SK-N-SH (cell line): ENCODE data around the gene UNKL. TPM values are rescaled to one million over a fixed set of nuclear protein-coding genes. Genes with fewer than 3 reads are reported as not detected.

ENCODE experiments used
- CTCF ChIA-PET: fragments of 300-600, 350-600 bp; formaldehyde crosslinking; extraction: SDS; loops from one replicate; lab custom pipeline; 2021; lab: Yijun Ruan, JAX
- POLR2A ChIA-PET: fragments of 350-600 bp; sonication (Branson Sonifier 250); formaldehyde crosslinking; extraction: SDS; loops from one replicate; lab custom pipeline; 2020; ENCODE audit warnings: antibody characterized with exemption, inconsistent platforms; lab: Yijun Ruan, JAX
- DNase-seq: peaks from one replicate; pipeline ENCODE4 v3.0.0; 2012
- H2AFZ ChIP-seq: fragments of 200-600 bp; sonication (generic); 2 replicates; pipeline ENCODE4 v1.8.1; 2016; ENCODE audit warnings: antibody characterized with exemption, mild to moderate bottlenecking, low read depth
- H3F3A ChIP-seq: fragments of 200-600 bp; sonication (generic); replicated peaks from 2 replicates; pipeline ENCODE3; 2016; ENCODE audit warnings: antibody characterized with exemption, mild to moderate bottlenecking; ENCODE audit not compliant: insufficient read depth
- H3K27ac ChIP-seq, 2 experiments: fragments of 200-500 bp in 1 of 2; fragments of 200-600 bp in 1 of 2; sonication (Bioruptor generic) in 1 of 2; sonication (generic), shearing (Covaris generic) in 1 of 2; 2 replicates each; pipeline versions ENCODE4 v1.5.1 to v1.6.1; 2014 to 2016; ENCODE audit warnings: low read depth in 2 of 2, inconsistent platforms in 1 of 2, low read length in 1 of 2, mild to moderate bottlenecking in 1 of 2, mixed read lengths in 1 of 2
- H3K27me3 ChIP-seq: fragments of 200-600 bp; sonication (generic), shearing (Covaris generic); 2 replicates; pipeline ENCODE4 v1.6.1; 2016; ENCODE audit warnings: mixed run types; ENCODE audit not compliant: insufficient read depth
- H3K36me3 ChIP-seq, 2 experiments: fragments of 200-500 bp in 1 of 2; fragments of 200-600 bp in 1 of 2; sonication (Bioruptor generic) in 1 of 2; sonication (generic) in 1 of 2; replicated peaks in 1 of 2; 2 replicates each; pipeline versions ENCODE3 to v1.5.1; 2014 to 2016; ENCODE audit warnings: low read length in 1 of 2, mild to moderate bottlenecking in 1 of 2; ENCODE audit not compliant: insufficient read depth in 2 of 2, control insufficient read depth in 1 of 2
- H3K4me1 ChIP-seq, 2 experiments: fragments of 200-500 bp in 1 of 2; fragments of 200-600 bp in 1 of 2; sonication (Bioruptor generic) in 1 of 2; sonication (generic), shearing (Covaris generic) in 1 of 2; 2 replicates each; pipeline versions ENCODE4 v1.5.1 to v1.6.1; 2014 to 2016; ENCODE audit warnings: low read depth in 1 of 2, low read length in 1 of 2, mixed run types in 1 of 2; ENCODE audit not compliant: insufficient read depth in 2 of 2, control insufficient read depth in 1 of 2
- H3K4me2 ChIP-seq: fragments of 200-600 bp; sonication (generic), shearing (Covaris generic); 2 replicates; pipeline ENCODE4 v1.6.1; 2017; ENCODE audit warnings: mixed run types
- H3K4me3 ChIP-seq, 2 experiments: fragments of 200-500 bp in 1 of 2; fragments of 200-600 bp in 1 of 2; sonication (Bioruptor generic) in 1 of 2; sonication (generic), shearing (Covaris generic) in 1 of 2; 2 replicates each; pipeline versions ENCODE4 v1.5.1 to v1.8.1; 2014 to 2016; ENCODE audit warnings: low read depth in 2 of 2, inconsistent platforms in 1 of 2, low read length in 1 of 2, mild to moderate bottlenecking in 1 of 2, mixed read lengths in 1 of 2, moderate library complexity in 1 of 2
- H3K79me2 ChIP-seq: fragments of 200-600 bp; sonication (generic); 2 replicates; pipeline ENCODE4 v1.8.1; 2017; ENCODE audit warnings: mild to moderate bottlenecking; ENCODE audit not compliant: insufficient read depth
- H3K9ac ChIP-seq: fragments of 200-600 bp; sonication (generic); 2 replicates; pipeline ENCODE4 v1.6.1; 2017; ENCODE audit warnings: mixed run types
- H3K9me2 ChIP-seq: fragments of 200-600 bp; sonication (generic); 2 replicates; pipeline ENCODE4 v1.6.1; 2017; ENCODE audit warnings: mixed run types
- H3K9me3 ChIP-seq: fragments of 200-600 bp; sonication (generic); 2 replicates; pipeline ENCODE4 v1.6.1; 2017; ENCODE audit warnings: mixed run types, mild to moderate bottlenecking, moderate library complexity
- H4K20me1 ChIP-seq: fragments of 200-600 bp; sonication (generic); 2 replicates; pipeline ENCODE4 v1.6.1; 2017; ENCODE audit warnings: mild to moderate bottlenecking, mixed run types; ENCODE audit not compliant: insufficient read depth
- CHD2 ChIP-seq: fragments of 150-350 bp; IDR thresholded peaks from 2 replicates; pipeline ENCODE4 v1.6.1; 2018; ENCODE audit warnings: low read length; ENCODE audit not compliant: partially characterized antibody
- EP300 ChIP-seq, 2 experiments: IDR thresholded peaks; 2 replicates each; pipeline versions ENCODE4 v1.4.0 to v1.6.1; 2012; ENCODE audit warnings: borderline replicate concordance in 1 of 2, low read depth in 1 of 2, low read length in 1 of 2
- FOXJ3 ChIP-seq: sonication (generic); formaldehyde crosslinking; IDR thresholded peaks from 2 replicates; pipeline ENCODE4 v1.5.1; 2020; ENCODE audit warnings: mild to moderate bottlenecking, missing genetic modification reagents
- NFIC ChIP-seq: IDR thresholded peaks from 2 replicates; pipeline ENCODE4 v1.4.0; 2012; ENCODE audit warnings: borderline replicate concordance
- NRF1 ChIP-seq: IDR thresholded peaks from 2 replicates; pipeline ENCODE4 v1.6.1; 2012; ENCODE audit warnings: low read depth, mild to moderate bottlenecking, low read length
- RAD21 ChIP-seq: IDR thresholded peaks from 2 replicates; pipeline ENCODE4 v1.6.1; 2012; ENCODE audit warnings: mild to moderate bottlenecking, low read length
- RXRA ChIP-seq: IDR thresholded peaks from 2 replicates; pipeline ENCODE4 v1.4.0; 2012; ENCODE audit warnings: low read depth, mild to moderate bottlenecking, borderline replicate concordance
- WGBS: methylation state at CpG from one replicate; pipeline ENCODE4 v1.1.6; 2017; ENCODE audit warnings: low lambda C conversion rate; 5-methylcytosine and 5-hydroxymethylcytosine counted together
- polyA plus RNA-seq, 3 experiments: library from polyadenylated mRNA; depleted of rRNA; stranded (reverse); fragments of >200 nt; gene quantifications; 2 replicates each; pipeline ENCODE4 v1.2.3, GENCODE V29; 2012
- TF ChIP-seq, protein P1 (sequence below): fragments of 150-350 bp; IDR thresholded peaks from 2 replicates; pipeline ENCODE4 v1.6.1; 2017; ENCODE audit warnings: antibody characterized with exemption, low read length, low read depth, borderline replicate concordance

The UNKL gene
- polyA plus RNA-seq, 1 of the 3 experiments (the other 2 are of a cell fraction): 16.4 TPM

DNA sequence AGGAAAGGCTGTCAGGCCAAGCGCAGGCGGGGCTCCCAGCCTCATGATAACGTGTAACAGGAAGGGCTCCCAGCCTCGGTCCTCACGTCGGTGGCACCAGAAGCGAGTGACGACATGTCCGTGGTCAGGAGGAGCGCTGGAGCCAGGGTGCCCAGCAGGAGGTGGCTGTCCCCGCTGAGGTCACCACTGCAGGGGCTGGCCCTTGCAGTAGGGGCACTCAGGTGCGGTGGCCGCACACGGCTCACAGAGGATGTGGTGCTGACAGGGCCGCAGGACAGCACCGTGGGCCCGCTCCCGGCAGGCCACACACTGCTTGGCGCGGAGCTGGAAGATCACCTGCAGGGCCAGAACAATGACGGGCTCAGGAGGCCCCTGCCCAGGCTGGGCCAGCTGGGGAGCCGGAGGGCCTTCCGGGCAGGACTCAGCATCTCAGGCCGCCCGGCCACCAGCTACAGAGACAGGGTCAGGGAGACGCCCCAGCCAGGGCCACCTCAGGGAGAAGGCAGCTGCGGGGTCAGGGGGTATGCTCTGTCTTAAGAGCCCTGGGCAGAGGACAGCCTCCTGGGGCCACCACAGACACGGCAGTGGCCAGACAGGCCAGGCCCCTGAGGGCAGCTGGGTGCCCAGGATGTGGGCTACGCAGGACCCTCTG is 48.3 kb downstream of the UNKL start:
- 97% methylated on average over 11 of the region's 29 CpGs for WGBS
- no peaks in the 10 kb centered on the region for H3K4me1 ChIP-seq
- ChIA-PET CTCF (interaction anchor here (0.6 kb wide), 1 partner anchor 27 kb away, joined by 4 read pairs; no protein-coding TSS in a partner anchor), POLR2A (no interaction called here)
- no peaks in the 10 kb centered on the region for H3K9me2 ChIP-seq
- H3K79me2 ChIP-seq: peaks cover 16% of the 10 kb centered on the region; the same call in 1 of the 2 replicates
- H3K4me2 ChIP-seq: no peak overlapping the region
- peaks cover 5% of the 10 kb centered on the region; the same call in 1 of the 2 replicates for H4K20me1 ChIP-seq
- H3F3A ChIP-seq: peaks cover 11% of the 10 kb centered on the region
- peaks cover 10 to 58% of the 10 kb centered on the region in 2 experiments for H3K36me3 ChIP-seq
- H3K27me3 ChIP-seq: no peaks in the 10 kb centered on the region
- H3K27ac ChIP-seq: no peak overlapping the region
- H2AFZ ChIP-seq: no peak overlapping the region
- no peaks in the 10 kb centered on the region for H3K9me3 ChIP-seq
- no peak overlapping the region for H3K4me3 ChIP-seq
- H3K9ac ChIP-seq: no peak overlapping the region
- DNase-seq: no peak
- TF ChIP-seq CHD2 (no peak), RXRA (no peak)
- TF ChIP-seq, protein P1, sequence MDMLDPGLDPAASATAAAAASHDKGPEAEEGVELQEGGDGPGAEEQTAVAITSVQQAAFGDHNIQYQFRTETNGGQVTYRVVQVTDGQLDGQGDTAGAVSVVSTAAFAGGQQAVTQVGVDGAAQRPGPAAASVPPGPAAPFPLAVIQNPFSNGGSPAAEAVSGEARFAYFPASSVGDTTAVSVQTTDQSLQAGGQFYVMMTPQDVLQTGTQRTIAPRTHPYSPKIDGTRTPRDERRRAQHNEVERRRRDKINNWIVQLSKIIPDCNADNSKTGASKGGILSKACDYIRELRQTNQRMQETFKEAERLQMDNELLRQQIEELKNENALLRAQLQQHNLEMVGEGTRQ: no peak

DNA sequence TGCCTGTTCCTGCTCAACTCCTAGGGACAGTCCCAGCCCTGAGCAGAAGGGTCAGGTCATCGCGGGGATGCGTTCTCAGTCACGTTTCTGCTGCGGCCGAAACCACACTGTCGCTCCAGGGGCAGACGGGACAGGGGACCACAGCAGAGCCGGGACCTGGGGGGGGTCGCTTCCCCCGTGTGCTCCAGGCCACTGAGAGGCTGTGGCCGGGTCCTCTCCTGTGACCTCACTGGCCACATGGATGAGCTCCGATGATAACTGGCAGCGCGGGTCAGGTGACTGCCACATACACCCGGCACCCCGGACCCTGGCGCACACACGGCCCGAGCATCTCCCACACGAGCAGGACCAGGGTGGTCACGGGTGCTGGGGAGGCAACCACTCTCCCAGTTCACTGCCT is 50.0 kb downstream of the UNKL start:
- DNase-seq: no peak
- ChIA-PET CTCF (interaction anchor here (0.7 to 3.9 kb wide), 10 partner anchors 9 to 314 kb away, joined by 3 to 39 read pairs (median 4); partner anchors contain the start of gene JPT2), POLR2A (no interaction called here)
- no peak for TF ChIP-seq RXRA
- no peak for TF ChIP-seq RAD21
- no peak for TF ChIP-seq EP300 (IDR thresholded peaks at IDR 0.05; ENCODE audit: borderline replicate concordance in 1 of 2, low read depth in 1 of 2, low read length in 1 of 2)
- no peak for TF ChIP-seq NFIC
- TF ChIP-seq FOXJ3: no peak
- TF ChIP-seq NRF1: no peak
- Histone ChIP-seq H3K9ac (no peak overlapping the region), H3K4me2 (no peak overlapping the region), H4K20me1 (peaks cover 10% of the 10 kb centered on the region; the same call in 1 of the 2 replicates), H3K79me2 (peaks cover 32% of the 10 kb centered on the region; the same call in 1 of the 2 replicates), H3K4me1 (no peaks in the 10 kb centered on the region), H2AFZ (no peak overlapping the region), H3K9me3 (no peaks in the 10 kb centered on the region), H3K27ac (no peak overlapping the region), H3K4me3 (no peak overlapping the region), H3K36me3 (peaks cover 10 to 54% of the 10 kb centered on the region in 2 experiments), H3K9me2 (no peaks in the 10 kb centered on the region), H3K27me3 (no peaks in the 10 kb centered on the region), H3F3A (peaks cover 11% of the 10 kb centered on the region)
- 87% methylated on average over 11 of the region's 22 CpGs for WGBS
